GM21723 (cell line): Measurements from ENCODE around the gene SHISA4.
"Not testable (repeated sequence)": the region's sequence is repeated elsewhere in the genome, so short reads cannot be mapped to it uniquely, and the experiment has no call there.

ENCODE experiments used
- ATAC-seq: cut with Tn5 transposase; IDR thresholded peaks from one replicate; pipeline ENCODE4 v1.9.1; 2021; ENCODE audit warnings: mild to moderate bottlenecking, moderate library complexity; ENCODE audit not compliant: unreplicated experiment

SHISA4 gene

GRCh38 chr1:201895913-201896807, 7.5 kb downstream of the SHISA4 start:
- peak; percentile 91 for ATAC-seq

- ATAC-seq: no peak
These were observed 8.3 kb downstream of the SHISA4 start for GRCh38 chr1:201896951-201897391.

- no peak for ATAC-seq
These were observed 9.7 kb downstream of the SHISA4 start for GRCh38 chr1:201898240-201898894.

GRCh38 chr1:201898992-201899391, 10.3 kb downstream of the SHISA4 start:
- ATAC-seq: no peak

GRCh38 chr1:201899683-201900429, 11.2 kb downstream of the SHISA4 start:
- no peak for ATAC-seq

GRCh38 chr1:201900476-201900875, 11.8 kb downstream of the SHISA4 start:
- ATAC-seq: no peak

- ATAC-seq: not testable (repeated sequence)
These were observed 12.3 kb downstream of the SHISA4 start for GRCh38 chr1:201901036-201901435.

GRCh38 chr1:201902198-201902597, 13.5 kb downstream of the SHISA4 start:
- ATAC-seq: no peak

GRCh38 chr1:201903135-201903534, 14.4 kb downstream of the SHISA4 start:
- no peak for ATAC-seq

- ATAC-seq: no peak
These were observed 15.9 kb downstream of the SHISA4 start for GRCh38 chr1:201904579-201904978.

- ATAC-seq: no peak
These were observed 16.7 kb downstream of the SHISA4 start for GRCh38 chr1:201905234-201905890.

- no peak for ATAC-seq
These were observed 17.6 kb downstream of the SHISA4 start for GRCh38 chr1:201906336-201906735.

GRCh38 chr1:201907621-201908020, 18.9 kb downstream of the SHISA4 start:
- no peak for ATAC-seq

- no peak for ATAC-seq
These were observed 23.3 kb downstream of the SHISA4 start for GRCh38 chr1:201911826-201912571.

GRCh38 chr1:201912832-201913231, 24.1 kb downstream of the SHISA4 start:
- no peak for ATAC-seq

GRCh38 chr1:201914456-201915235, 25.9 kb downstream of the SHISA4 start:
- no peak for ATAC-seq

- no peak for ATAC-seq
These were observed 28.1 kb downstream of the SHISA4 start for GRCh38 chr1:201916649-201917249.

GRCh38 chr1:201917362-201918033, 28.8 kb downstream of the SHISA4 start:
- ATAC-seq: no peak
